Caco-2 (cell line): ENCODE measurements around the gene OR2AE1. TPM values are rescaled to one million over a fixed set of nuclear protein-coding genes. Genes with fewer than 3 reads are reported as not detected.

Experiments used
- BruUV-seq: library from RNA; stranded (reverse); fragments of 400-500 nt; replicated peaks from 2 replicates; lab custom pipeline; 2021; lab: Mats Ljungman, UMichigan
- CTCF ChIA-PET: fragments of 300-600 bp; sonication (Branson Sonifier 250); formaldehyde crosslinking; loops from one replicate; lab custom pipeline; 2022; ENCODE audit warnings: antibody characterized with exemption; lab: Charles Lee
- POLR2A ChIA-PET: fragments of 300-600 bp; sonication (Branson Sonifier 250); formaldehyde crosslinking; loops from one replicate; lab custom pipeline; 2022; ENCODE audit warnings: antibody characterized with exemption; lab: Charles Lee
- DNase-seq, 2 experiments: peaks; one replicate each; pipeline versions ENCODE4 v3.0.0 to v3.0.0-alpha.2; 2020 to 2022
- H3K27me3 ChIP-seq: replicated peaks from 2 replicates; pipeline ENCODE4 v1.6.0; 2011; ENCODE audit warnings: low read length; ENCODE audit not compliant: control insufficient read depth, insufficient read depth
- H3K36me3 ChIP-seq: 2 replicates; pipeline ENCODE4 v1.5.1; 2011; ENCODE audit warnings: low read length; ENCODE audit not compliant: control insufficient read depth, insufficient read depth
- H3K4me1 ChIP-seq: fragments of 250-450 bp; sonication (Bioruptor Pico); 2 replicates; pipeline ENCODE4 v1.5.1; 2020; ENCODE audit warnings: mild to moderate bottlenecking
- H3K4me3 ChIP-seq: 2 replicates; pipeline ENCODE4 v1.5.1; 2011; ENCODE audit warnings: low read depth, mild to moderate bottlenecking, control low read depth, low read length
- H3K9me3 ChIP-seq: fragments of 250-450 bp; sonication (Bioruptor Pico); 2 replicates; pipeline ENCODE4 v1.5.1; 2020; ENCODE audit warnings: mild to moderate bottlenecking, moderate library complexity
- H3K27ac Mint-ChIP-seq: one replicate; pipeline ENCODE4 v1.8.0; 2022; ENCODE audit warnings: mixed read lengths; ENCODE audit not compliant: unreplicated experiment
- H3K27me3 Mint-ChIP-seq: one replicate; pipeline ENCODE4 v1.8.0; 2022; ENCODE audit warnings: mixed read lengths; ENCODE audit not compliant: insufficient read depth, unreplicated experiment
- H3K36me3 Mint-ChIP-seq: one replicate; pipeline ENCODE4 v1.8.0; 2022; ENCODE audit warnings: mild to moderate bottlenecking, mixed read lengths; ENCODE audit not compliant: insufficient read depth, unreplicated experiment
- H3K4me1 Mint-ChIP-seq: one replicate; pipeline ENCODE4 v1.8.0; 2022; ENCODE audit warnings: low read depth, mixed read lengths; ENCODE audit not compliant: unreplicated experiment
- H3K4me3 Mint-ChIP-seq: one replicate; pipeline ENCODE4 v1.8.0; 2022; ENCODE audit warnings: mild to moderate bottlenecking, moderate library complexity, mixed read lengths; ENCODE audit not compliant: unreplicated experiment
- H3K9me3 Mint-ChIP-seq: one replicate; pipeline ENCODE4 v1.8.0; 2022; ENCODE audit warnings: mixed read lengths; ENCODE audit not compliant: unreplicated experiment
- intact Hi-C: fragments of 100-400 bp; cut with micrococcal nuclease; formaldehyde crosslinking; loops from one replicate; pipeline ENCODE4 v1.10.0; 2022; ENCODE audit not compliant: unreplicated experiment
- total RNA-seq: library from RNA; stranded (reverse); gene quantifications from 2 replicates; pipeline ENCODE4 v1.2.3, GENCODE V29; 2022
- TF ChIP-seq, protein P1 (sequence below), 2 experiments: fragments of 200-600 bp in 1 of 2; IDR thresholded peaks; 1 replicate in 1 of 2; 2 replicates in 1 of 2; pipeline versions ENCODE4 v1.5.1 to v1.8.0; 2011 to 2022; ENCODE audit warnings: antibody characterized with exemption in 1 of 2, control low read depth in 1 of 2, inconsistent platforms in 1 of 2, low read depth in 1 of 2, low read length in 1 of 2, mild to moderate bottlenecking in 1 of 2, moderate library complexity in 1 of 2; ENCODE audit not compliant: insufficient read depth in 1 of 2, severe bottlenecking in 1 of 2, unreplicated experiment in 1 of 2

OR2AE1 gene
- total RNA-seq, 1 experiment from 2014 or later, result not detected

DNA sequence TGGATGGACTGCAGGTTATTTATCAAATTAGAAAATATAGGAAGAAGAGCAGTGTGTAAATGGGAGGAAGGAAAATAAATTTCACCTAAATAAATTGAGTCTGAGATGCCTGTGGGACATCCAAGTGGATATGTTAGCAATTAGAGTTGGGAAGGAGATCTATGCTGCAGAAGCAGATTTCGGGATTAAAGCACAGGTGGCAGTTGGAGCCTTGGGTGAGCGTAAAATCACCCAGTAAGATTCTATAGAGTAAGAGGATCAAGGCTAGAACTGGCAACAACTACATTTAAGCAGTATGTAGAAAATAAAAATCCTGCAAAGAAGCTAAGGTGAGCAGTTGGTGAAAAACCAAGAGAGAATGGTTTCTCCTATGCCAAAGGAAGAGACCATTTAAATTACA lies 34.1 kb upstream of the OR2AE1 start:
- peaks cover 53% of the 10 kb centered on the region for H3K36me3 Mint-ChIP-seq
- TF ChIP-seq, protein P1, sequence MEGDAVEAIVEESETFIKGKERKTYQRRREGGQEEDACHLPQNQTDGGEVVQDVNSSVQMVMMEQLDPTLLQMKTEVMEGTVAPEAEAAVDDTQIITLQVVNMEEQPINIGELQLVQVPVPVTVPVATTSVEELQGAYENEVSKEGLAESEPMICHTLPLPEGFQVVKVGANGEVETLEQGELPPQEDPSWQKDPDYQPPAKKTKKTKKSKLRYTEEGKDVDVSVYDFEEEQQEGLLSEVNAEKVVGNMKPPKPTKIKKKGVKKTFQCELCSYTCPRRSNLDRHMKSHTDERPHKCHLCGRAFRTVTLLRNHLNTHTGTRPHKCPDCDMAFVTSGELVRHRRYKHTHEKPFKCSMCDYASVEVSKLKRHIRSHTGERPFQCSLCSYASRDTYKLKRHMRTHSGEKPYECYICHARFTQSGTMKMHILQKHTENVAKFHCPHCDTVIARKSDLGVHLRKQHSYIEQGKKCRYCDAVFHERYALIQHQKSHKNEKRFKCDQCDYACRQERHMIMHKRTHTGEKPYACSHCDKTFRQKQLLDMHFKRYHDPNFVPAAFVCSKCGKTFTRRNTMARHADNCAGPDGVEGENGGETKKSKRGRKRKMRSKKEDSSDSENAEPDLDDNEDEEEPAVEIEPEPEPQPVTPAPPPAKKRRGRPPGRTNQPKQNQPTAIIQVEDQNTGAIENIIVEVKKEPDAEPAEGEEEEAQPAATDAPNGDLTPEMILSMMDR (IDR thresholded peaks at IDR 0.05; ENCODE audit: insufficient read depth in 1 of 2, low read depth in 1 of 2, low read length in 1 of 2, severe bottlenecking in 1 of 2, unreplicated experiment in 1 of 2), result no peak
- ChIA-PET CTCF (interaction anchor here (0.6 kb wide), 1 partner anchor 33 kb away, joined by 3 read pairs; no protein-coding TSS in a partner anchor), POLR2A (no interaction called here)
- H3K36me3 ChIP-seq, result no peaks in the 10 kb centered on the region; the same call in none of the 2 replicates
- no peak for DNase-seq
- no peaks in the 10 kb centered on the region for H3K27me3 Mint-ChIP-seq
- H3K9me3 Mint-ChIP-seq, result no peaks in the 10 kb centered on the region
- H3K4me3 Mint-ChIP-seq, result no peak overlapping the region
- H3K9me3 ChIP-seq, result no peaks in the 10 kb centered on the region
- H3K4me1 ChIP-seq, result no peaks in the 10 kb centered on the region
- intact Hi-C loops, result no loop called here
- H3K4me3 ChIP-seq, result no peak overlapping the region
- BruUV-seq, result no TSS peak
- no peak overlapping the region for H3K27ac Mint-ChIP-seq
- no peaks in the 10 kb centered on the region for H3K4me1 Mint-ChIP-seq
- H3K27me3 ChIP-seq, result no peaks in the 10 kb centered on the region

DNA sequence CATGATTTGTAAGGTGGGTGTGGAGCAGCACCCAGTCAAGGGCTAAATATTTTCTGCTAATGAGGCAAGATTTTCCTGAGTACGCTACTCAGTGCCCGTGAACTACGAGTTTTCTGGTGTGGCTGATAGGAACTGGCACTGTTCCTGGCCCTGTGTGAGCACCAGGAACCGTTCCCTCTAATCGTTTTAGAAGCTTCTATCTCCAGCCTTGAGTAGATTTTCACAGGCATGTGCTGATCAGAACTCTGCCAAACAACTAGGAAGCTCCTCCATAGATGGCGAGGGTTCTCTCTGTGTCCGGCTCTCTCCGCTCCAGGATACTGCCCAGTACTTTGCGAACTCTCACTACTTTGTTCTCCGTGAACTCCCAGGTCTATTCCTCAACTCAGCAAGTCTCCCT lies 24.7 kb upstream of the OR2AE1 start:
- Mint-ChIP-seq H3K4me3 (no peak overlapping the region), H3K4me1 (no peaks in the 10 kb centered on the region), H3K36me3 (peaks cover 42% of the 10 kb centered on the region), H3K27me3 (no peaks in the 10 kb centered on the region), H3K9me3 (no peaks in the 10 kb centered on the region), H3K27ac (no peak overlapping the region)
- ChIA-PET POLR2A (no interaction called here), CTCF (no interaction called here)
- intact Hi-C loops, result no loop called here
- TF ChIP-seq, protein P1 (IDR thresholded peaks at IDR 0.05; ENCODE audit: insufficient read depth in 1 of 2, low read depth in 1 of 2, low read length in 1 of 2, severe bottlenecking in 1 of 2, unreplicated experiment in 1 of 2), result no peak
- Histone ChIP-seq H3K27me3 (no peaks in the 10 kb centered on the region), H3K36me3 (no peaks in the 10 kb centered on the region; the same call in 1 of the 2 replicates), H3K4me1 (no peaks in the 10 kb centered on the region), H3K4me3 (no peak overlapping the region), H3K9me3 (no peaks in the 10 kb centered on the region)
- no peak for DNase-seq
- no TSS peak for BruUV-seq

DNA sequence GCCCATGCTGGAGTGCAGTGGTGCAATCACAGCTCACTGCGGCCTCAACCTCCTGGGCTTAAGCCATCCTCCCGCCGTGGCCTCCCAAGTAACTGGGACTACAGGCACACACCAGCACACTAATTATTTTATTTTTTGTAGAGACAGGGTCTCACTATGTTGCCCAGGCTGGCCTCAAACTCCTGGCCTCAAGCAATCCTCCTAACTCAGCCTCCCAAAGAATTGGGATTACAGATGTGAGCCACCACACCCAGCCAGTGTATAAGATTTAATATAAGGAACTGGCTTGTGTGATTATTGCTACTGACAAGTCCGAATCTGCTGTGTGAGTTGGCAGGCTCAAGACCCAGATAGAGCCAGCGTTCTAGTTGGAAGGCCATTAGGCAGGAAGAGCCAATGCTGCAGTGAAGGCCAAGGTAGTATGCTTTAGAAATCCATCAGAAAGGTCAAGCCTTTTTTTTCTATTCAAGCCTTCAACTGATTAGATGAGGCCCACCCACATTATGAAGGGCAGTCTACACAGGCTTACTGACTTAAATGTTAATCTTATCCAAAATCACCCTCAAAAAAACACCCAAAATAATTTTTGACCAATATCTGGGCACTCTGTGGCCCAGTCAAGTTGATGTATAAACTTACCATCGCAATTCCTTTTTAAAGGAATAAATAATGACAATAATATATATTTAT lies 23.1 kb upstream of the OR2AE1 start:
- TF ChIP-seq, protein P1 (IDR thresholded peaks at IDR 0.05; ENCODE audit: insufficient read depth in 1 of 2, low read depth in 1 of 2, low read length in 1 of 2, severe bottlenecking in 1 of 2, unreplicated experiment in 1 of 2), result no peak
- ChIA-PET POLR2A (no interaction called here), CTCF (no interaction called here)
- H3K36me3 ChIP-seq, result no peaks in the 10 kb centered on the region; the same call in 1 of the 2 replicates
- Mint-ChIP-seq H3K9me3 (no peaks in the 10 kb centered on the region), H3K27me3 (no peaks in the 10 kb centered on the region), H3K4me3 (no peak overlapping the region), H3K36me3 (peaks cover 41% of the 10 kb centered on the region), H3K27ac (no peak overlapping the region), H3K4me1 (no peaks in the 10 kb centered on the region)
- H3K9me3 ChIP-seq, result peaks cover 4% of the 10 kb centered on the region; the same call in 1 of the 2 replicates
- H3K27me3 ChIP-seq, result no peaks in the 10 kb centered on the region
- DNase-seq, result no peak
- intact Hi-C loops, result no loop called here
- no peaks in the 10 kb centered on the region for H3K4me1 ChIP-seq
- no TSS peak for BruUV-seq
- no peak overlapping the region for H3K4me3 ChIP-seq
